GM04504 (cell line): ENCODE results near the gene EEF1E1.

Experiments used
- DNase-seq: peaks from one replicate; pipeline ENCODE4 v3.0.0-alpha.2; 2012; ENCODE audit warnings: low read depth

Gene EEF1E1

GRCh38 chr6:8087870-8088754 is 14.2 kb downstream of the EEF1E1 start:
- DNase-seq = no peak

DNA sequence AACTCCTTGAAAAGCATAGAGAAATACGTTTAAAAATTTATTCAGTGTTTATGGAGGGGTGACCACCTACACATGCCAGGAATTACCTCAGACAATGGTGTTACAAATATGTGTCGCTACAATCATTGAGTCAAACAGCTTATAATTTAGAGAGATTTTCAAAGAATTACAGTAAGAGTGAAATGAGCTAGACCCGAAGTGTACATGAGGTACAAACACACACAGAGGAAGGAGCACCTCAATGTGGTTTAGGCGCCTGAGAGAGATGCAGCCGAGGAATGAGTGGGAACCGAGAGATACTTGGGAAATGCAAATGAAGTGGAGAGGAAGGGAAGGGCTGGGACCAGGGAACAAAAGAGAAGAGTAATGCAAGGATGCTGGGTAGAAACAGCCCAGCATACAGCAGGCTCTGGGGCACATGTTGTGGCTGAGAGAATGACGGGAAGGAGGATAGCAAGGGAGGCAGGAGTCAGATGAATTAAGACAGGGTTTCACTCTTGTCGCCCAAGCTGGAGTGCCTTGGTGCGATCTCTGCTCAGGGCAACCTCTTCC is 15.5 kb downstream of the EEF1E1 start:
- no peak for DNase-seq

- DNase-seq = peak; percentile 74
Observed at GRCh38 chr6:8085053-8085511, 17.3 kb downstream of the EEF1E1 start.

GRCh38 chr6:8084586-8084985 is 17.8 kb downstream of the EEF1E1 start:
- DNase-seq = no peak

DNA sequence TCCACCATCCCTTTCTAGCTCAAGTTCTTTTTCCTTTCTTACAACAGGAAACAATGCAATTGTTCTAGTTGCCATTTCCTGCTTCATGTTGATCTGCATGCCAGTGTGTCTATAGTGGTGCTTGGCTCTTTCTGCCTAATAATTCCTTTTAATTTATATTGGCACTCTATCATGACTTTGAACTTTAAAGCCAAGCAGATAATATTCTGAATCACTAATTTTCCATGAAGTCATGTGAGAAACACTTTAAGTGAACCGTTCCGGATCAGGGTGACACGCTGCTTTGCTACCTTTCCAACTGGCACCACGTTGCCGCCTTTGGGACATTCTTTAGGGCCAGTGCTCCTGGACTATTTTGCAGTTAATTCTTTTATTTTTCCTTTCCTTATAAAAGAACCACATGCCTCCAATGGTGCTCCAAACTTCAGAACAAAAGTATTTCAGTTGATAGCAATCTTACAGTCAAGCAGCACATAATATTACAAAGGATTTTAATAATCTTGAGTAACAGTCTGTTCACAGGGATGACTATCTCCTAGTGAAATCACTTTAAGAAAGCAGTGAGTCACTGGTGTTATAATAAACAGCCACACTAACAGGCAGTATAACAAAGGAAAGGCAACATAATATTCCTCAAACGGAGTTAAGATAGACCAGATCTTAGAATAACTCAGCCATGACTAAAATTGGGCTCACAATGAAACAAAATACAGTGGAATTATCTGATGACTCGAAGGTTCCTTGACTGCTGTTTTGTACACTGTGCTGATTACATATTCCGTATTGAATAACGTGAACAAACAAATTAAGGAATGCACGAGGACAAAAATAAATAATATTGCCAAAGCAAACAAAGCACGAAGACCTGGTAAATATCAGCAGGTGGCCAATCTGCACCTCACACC is 19.1 kb downstream of the EEF1E1 start:
- DNase-seq = peak; percentile 57

DNA sequence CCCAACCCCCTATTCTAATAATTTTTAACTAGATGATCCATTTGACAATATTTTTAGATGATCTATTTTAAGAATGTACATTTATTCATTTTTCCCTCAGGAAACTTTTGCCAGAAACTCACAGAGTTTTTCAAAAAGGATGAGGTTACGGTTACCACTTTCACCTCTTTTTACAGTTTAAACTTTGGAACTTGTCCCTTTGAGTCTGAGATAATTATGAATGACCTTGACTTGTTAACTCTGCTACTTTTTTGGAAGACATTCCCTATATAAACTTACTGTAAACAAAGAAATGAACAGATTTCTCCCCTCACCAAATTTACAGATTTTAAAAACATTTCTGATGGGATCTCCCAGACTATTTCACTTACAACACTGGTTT is 19.8 kb downstream of the EEF1E1 start:
- no peak for DNase-seq

- DNase-seq = peak; percentile 29
Observed at GRCh38 chr6:8080362-8081151, 21.8 kb downstream of the EEF1E1 start.

GRCh38 chr6:8079126-8079525 is 23.2 kb downstream of the EEF1E1 start:
- no peak for DNase-seq

DNA sequence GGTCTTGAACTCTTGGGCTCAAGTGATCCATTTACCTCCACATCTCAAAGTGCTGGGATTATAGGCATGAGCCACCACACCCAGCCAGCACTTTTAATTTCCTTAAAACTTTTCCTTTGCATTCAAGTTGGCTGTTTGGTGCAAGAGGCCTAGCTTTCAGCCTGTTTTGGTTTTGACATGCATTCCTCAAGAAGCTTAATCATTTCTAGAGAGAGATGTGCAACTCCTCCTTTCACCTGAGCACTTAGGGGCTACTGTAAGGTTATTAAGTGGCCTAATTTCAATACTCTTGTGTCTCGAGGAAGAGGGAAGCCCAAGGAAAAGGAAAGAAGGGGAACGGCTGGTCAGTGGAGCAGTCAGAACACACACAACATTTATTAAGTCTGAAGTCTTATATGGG is 24.4 kb downstream of the EEF1E1 start:
- no peak for DNase-seq

DNA sequence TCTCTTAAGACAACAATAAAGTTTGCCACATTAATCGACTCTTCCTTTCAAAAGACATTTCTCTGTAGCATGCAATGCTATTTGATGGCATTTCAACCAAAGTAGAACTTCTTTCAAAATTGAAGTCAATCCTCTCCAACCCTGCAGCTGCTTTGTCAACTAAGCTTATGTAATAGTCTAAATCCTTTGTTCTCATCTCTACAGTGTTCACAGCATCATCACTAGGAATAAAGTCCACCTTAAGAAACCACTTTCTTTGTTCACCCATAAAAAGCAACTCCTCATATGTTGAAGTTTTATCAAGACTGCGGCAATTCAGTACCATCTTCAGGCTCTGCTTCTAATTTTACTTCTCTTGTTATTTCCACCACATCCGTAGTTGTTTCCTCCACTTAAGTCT is 26.6 kb downstream of the EEF1E1 start:
- DNase-seq = no peak

- no peak for DNase-seq
Observed at GRCh38 chr6:8075185-8075584, 27.2 kb downstream of the EEF1E1 start.

- no peak for DNase-seq
Observed at GRCh38 chr6:8074213-8074612, 28.1 kb downstream of the EEF1E1 start.

DNA sequence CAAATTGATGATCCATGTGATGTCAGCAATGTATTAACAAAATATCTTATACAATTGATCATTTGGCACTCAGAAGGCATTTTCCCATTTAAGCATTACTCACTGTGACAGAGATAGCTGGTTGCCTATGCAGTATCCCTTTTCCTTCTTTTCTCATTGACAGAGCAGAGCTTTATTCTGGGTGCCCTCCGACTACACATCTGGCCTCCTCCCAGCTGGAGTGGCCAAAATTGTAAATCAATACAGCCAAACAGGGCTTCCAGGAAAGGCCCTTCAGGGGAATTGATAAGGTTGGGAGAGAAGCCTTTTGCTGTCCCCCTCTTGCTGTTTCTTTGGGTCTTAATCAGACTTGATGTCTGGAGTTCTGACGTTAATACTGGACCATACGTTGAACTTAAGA is 28.6 kb downstream of the EEF1E1 start:
- DNase-seq = no peak

GRCh38 chr6:8070718-8071117 is 31.6 kb downstream of the EEF1E1 start:
- no peak for DNase-seq

GRCh38 chr6:8069631-8070284 is 32.6 kb downstream of the EEF1E1 start:
- no peak for DNase-seq

GRCh38 chr6:8069151-8069550 is 33.2 kb downstream of the EEF1E1 start:
- DNase-seq = no peak

DNA sequence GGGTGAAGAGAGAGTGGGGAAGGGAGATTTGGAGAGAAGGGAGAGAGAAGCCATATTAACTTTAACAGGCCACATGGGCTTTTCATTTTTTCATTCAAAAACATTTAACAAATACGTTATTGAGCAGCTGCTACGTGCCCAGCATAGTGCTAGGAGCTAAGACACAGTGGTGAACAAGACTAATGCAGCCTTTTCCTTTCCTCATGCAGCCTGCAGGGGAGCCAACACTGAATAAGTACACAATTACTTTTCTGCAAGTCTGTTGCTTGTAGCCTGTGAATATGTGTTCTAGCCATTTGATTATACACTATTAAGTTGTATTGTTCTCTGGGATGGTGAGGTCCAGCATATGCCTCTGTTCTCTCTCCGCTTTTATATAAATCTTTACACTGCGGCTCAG is 36.2 kb downstream of the EEF1E1 start:
- no peak for DNase-seq

DNA sequence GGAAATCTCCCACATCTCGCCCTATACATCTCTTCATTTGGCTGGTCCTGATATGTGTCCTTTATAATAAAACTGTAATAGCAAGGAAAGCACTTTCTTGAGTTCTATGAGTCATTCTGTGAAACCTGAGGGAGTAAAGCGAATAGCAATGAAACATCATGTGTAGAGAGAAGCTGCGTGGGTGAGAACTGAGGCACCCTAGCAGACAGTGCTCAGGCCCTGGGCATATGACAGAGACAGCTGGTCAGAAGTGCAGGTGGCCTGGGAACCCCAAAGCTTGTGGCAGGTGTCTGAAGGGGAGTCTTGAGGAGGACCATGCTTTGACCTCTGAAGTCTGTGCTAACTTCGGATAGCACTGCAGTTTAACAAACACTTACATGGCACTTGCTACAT is 36.8 kb downstream of the EEF1E1 start:
- DNase-seq = no peak

GRCh38 chr6:8064638-8065518 is 37.5 kb downstream of the EEF1E1 start:
- DNase-seq = no peak
